GDM1 (cell line): Measurements from ENCODE around the gene DYNC1LI1.
A peak's percentile ranks its signal among the peaks of the same experiment; 100 is the strongest.
"Not testable (repeated sequence)": the region's sequence is repeated elsewhere in the genome, so short reads cannot be mapped to it uniquely, and the experiment has no call there.

ENCODE experiments used
- DNase-seq: peaks from one replicate; lab custom pipeline; 2025; lab: John Stamatoyannopoulos, UW

The DYNC1LI1 gene

GRCh38 chr3:32531010-32531647, 39.5 kb downstream of the DYNC1LI1 start:
- DNase-seq: no peak

- no peak for DNase-seq
Measured at GRCh38 chr3:32525720-32526119, 44.9 kb downstream of the DYNC1LI1 start.

- no peak for DNase-seq
Measured at GRCh38 chr3:32522682-32523081, 48.0 kb downstream of the DYNC1LI1 start.

GRCh38 chr3:32518921-32519320, 51.7 kb downstream of the DYNC1LI1 start:
- DNase-seq: not testable (repeated sequence)

- DNase-seq: not testable (repeated sequence)
Measured at GRCh38 chr3:32516751-32517150, 53.9 kb downstream of the DYNC1LI1 start.

GRCh38 chr3:32511005-32511404, 59.7 kb downstream of the DYNC1LI1 start:
- no peak for DNase-seq

GRCh38 chr3:32510075-32510724, 60.5 kb downstream of the DYNC1LI1 start:
- peak; percentile 57 for DNase-seq

GRCh38 chr3:32508711-32509110, 61.9 kb downstream of the DYNC1LI1 start:
- DNase-seq: no peak

- DNase-seq: no peak
Measured at GRCh38 chr3:32506466-32506865, 64.2 kb downstream of the DYNC1LI1 start.

- DNase-seq: no peak
Measured at GRCh38 chr3:32502946-32503286, 67.7 kb downstream of the DYNC1LI1 start.

- DNase-seq: peak; percentile 68
Measured at GRCh38 chr3:32502118-32502945, 68.3 kb downstream of the DYNC1LI1 start, which contains the start of gene CMTM6. TSS of gene CMTM6 (minus strand) at chr3:32502852. CDS start at chr3:32502745, 107 bp downstream.

- no peak for DNase-seq
Measured at GRCh38 chr3:32501783-32502117, 68.9 kb downstream of the DYNC1LI1 start.

GRCh38 chr3:32500880-32501782, 69.5 kb downstream of the DYNC1LI1 start:
- DNase-seq: no peak

GRCh38 chr3:32500231-32500630, 70.4 kb downstream of the DYNC1LI1 start:
- no peak for DNase-seq

GRCh38 chr3:32499585-32499984, 71.1 kb downstream of the DYNC1LI1 start:
- DNase-seq: no peak

GRCh38 chr3:32498992-32499391, 71.7 kb downstream of the DYNC1LI1 start:
- no peak for DNase-seq

- DNase-seq: no peak
Measured at GRCh38 chr3:32498252-32498651, 72.4 kb downstream of the DYNC1LI1 start.

- no peak for DNase-seq
Measured at GRCh38 chr3:32495609-32496008, 75.0 kb downstream of the DYNC1LI1 start.

- no peak for DNase-seq
Measured at GRCh38 chr3:32495085-32495484, 75.6 kb downstream of the DYNC1LI1 start.

- DNase-seq: no peak
Measured at GRCh38 chr3:32493437-32494414, 76.9 kb downstream of the DYNC1LI1 start.
